SK-N-SH (cell line): Measurements from ENCODE around the gene POSTN. TPM values are rescaled to one million over a fixed set of nuclear protein-coding genes. Genes with fewer than 3 reads are reported as not detected.

ENCODE experiments used
- CTCF ChIA-PET: fragments of 300-600, 350-600 bp; formaldehyde crosslinking; extraction: SDS; loops from one replicate; lab custom pipeline; 2021; lab: Yijun Ruan, JAX
- POLR2A ChIA-PET: fragments of 350-600 bp; sonication (Branson Sonifier 250); formaldehyde crosslinking; extraction: SDS; loops from one replicate; lab custom pipeline; 2020; ENCODE audit warnings: antibody characterized with exemption, inconsistent platforms; lab: Yijun Ruan, JAX
- DNase-seq: peaks from one replicate; pipeline ENCODE4 v3.0.0; 2012
- H2AFZ ChIP-seq: fragments of 200-600 bp; sonication (generic); 2 replicates; pipeline ENCODE4 v1.8.1; 2016; ENCODE audit warnings: antibody characterized with exemption, mild to moderate bottlenecking, low read depth
- H3F3A ChIP-seq: fragments of 200-600 bp; sonication (generic); replicated peaks from 2 replicates; pipeline ENCODE3; 2016; ENCODE audit warnings: antibody characterized with exemption, mild to moderate bottlenecking; ENCODE audit not compliant: insufficient read depth
- H3K27ac ChIP-seq, 2 experiments: fragments of 200-500 bp in 1 of 2; fragments of 200-600 bp in 1 of 2; sonication (Bioruptor generic) in 1 of 2; sonication (generic), shearing (Covaris generic) in 1 of 2; 2 replicates each; pipeline versions ENCODE4 v1.5.1 to v1.6.1; 2014 to 2016; ENCODE audit warnings: low read depth in 2 of 2, inconsistent platforms in 1 of 2, low read length in 1 of 2, mild to moderate bottlenecking in 1 of 2, mixed read lengths in 1 of 2
- H3K27me3 ChIP-seq: fragments of 200-600 bp; sonication (generic), shearing (Covaris generic); 2 replicates; pipeline ENCODE4 v1.6.1; 2016; ENCODE audit warnings: mixed run types; ENCODE audit not compliant: insufficient read depth
- H3K36me3 ChIP-seq, 2 experiments: fragments of 200-500 bp in 1 of 2; fragments of 200-600 bp in 1 of 2; sonication (Bioruptor generic) in 1 of 2; sonication (generic) in 1 of 2; replicated peaks in 1 of 2; 2 replicates each; pipeline versions ENCODE3 to v1.5.1; 2014 to 2016; ENCODE audit warnings: low read length in 1 of 2, mild to moderate bottlenecking in 1 of 2; ENCODE audit not compliant: insufficient read depth in 2 of 2, control insufficient read depth in 1 of 2
- H3K4me1 ChIP-seq, 2 experiments: fragments of 200-500 bp in 1 of 2; fragments of 200-600 bp in 1 of 2; sonication (Bioruptor generic) in 1 of 2; sonication (generic), shearing (Covaris generic) in 1 of 2; 2 replicates each; pipeline versions ENCODE4 v1.5.1 to v1.6.1; 2014 to 2016; ENCODE audit warnings: low read depth in 1 of 2, low read length in 1 of 2, mixed run types in 1 of 2; ENCODE audit not compliant: insufficient read depth in 2 of 2, control insufficient read depth in 1 of 2
- H3K4me2 ChIP-seq: fragments of 200-600 bp; sonication (generic), shearing (Covaris generic); 2 replicates; pipeline ENCODE4 v1.6.1; 2017; ENCODE audit warnings: mixed run types
- H3K4me3 ChIP-seq, 2 experiments: fragments of 200-500 bp in 1 of 2; fragments of 200-600 bp in 1 of 2; sonication (Bioruptor generic) in 1 of 2; sonication (generic), shearing (Covaris generic) in 1 of 2; 2 replicates each; pipeline versions ENCODE4 v1.5.1 to v1.8.1; 2014 to 2016; ENCODE audit warnings: low read depth in 2 of 2, inconsistent platforms in 1 of 2, low read length in 1 of 2, mild to moderate bottlenecking in 1 of 2, mixed read lengths in 1 of 2, moderate library complexity in 1 of 2
- H3K79me2 ChIP-seq: fragments of 200-600 bp; sonication (generic); 2 replicates; pipeline ENCODE4 v1.8.1; 2017; ENCODE audit warnings: mild to moderate bottlenecking; ENCODE audit not compliant: insufficient read depth
- H3K9ac ChIP-seq: fragments of 200-600 bp; sonication (generic); 2 replicates; pipeline ENCODE4 v1.6.1; 2017; ENCODE audit warnings: mixed run types
- H3K9me2 ChIP-seq: fragments of 200-600 bp; sonication (generic); 2 replicates; pipeline ENCODE4 v1.6.1; 2017; ENCODE audit warnings: mixed run types
- H3K9me3 ChIP-seq: fragments of 200-600 bp; sonication (generic); 2 replicates; pipeline ENCODE4 v1.6.1; 2017; ENCODE audit warnings: mixed run types, mild to moderate bottlenecking, moderate library complexity
- H4K20me1 ChIP-seq: fragments of 200-600 bp; sonication (generic); 2 replicates; pipeline ENCODE4 v1.6.1; 2017; ENCODE audit warnings: mild to moderate bottlenecking, mixed run types; ENCODE audit not compliant: insufficient read depth
- CHD2 ChIP-seq: fragments of 150-350 bp; IDR thresholded peaks from 2 replicates; pipeline ENCODE4 v1.6.1; 2018; ENCODE audit warnings: low read length; ENCODE audit not compliant: partially characterized antibody
- EZH2phosphoT487 ChIP-seq: fragments of 200-600 bp; sonication (generic); IDR thresholded peaks from 2 replicates; pipeline ENCODE4 v1.6.1; 2017; ENCODE audit warnings: low read depth, mixed run types, mild to moderate bottlenecking, antibody characterized with exemption, moderate library complexity, borderline replicate concordance
- FOXM1 ChIP-seq: IDR thresholded peaks from 2 replicates; pipeline ENCODE4 v1.4.0; 2012; ENCODE audit warnings: low read depth, mild to moderate bottlenecking
- GABPA ChIP-seq: IDR thresholded peaks from 2 replicates; pipeline ENCODE4 v1.4.0; 2012; ENCODE audit warnings: low read depth, mild to moderate bottlenecking
- GATA2 ChIP-seq: sonication (generic); formaldehyde crosslinking; IDR thresholded peaks from 2 replicates; pipeline ENCODE4 v1.5.0; 2020; ENCODE audit warnings: mild to moderate bottlenecking, missing genetic modification reagents
- MXI1 ChIP-seq: IDR thresholded peaks from 2 replicates; pipeline ENCODE4 v1.6.1; 2012; ENCODE audit warnings: mild to moderate bottlenecking, low read depth, low read length, improper control_type of control experiment
- NRF1 ChIP-seq: IDR thresholded peaks from 2 replicates; pipeline ENCODE4 v1.6.1; 2012; ENCODE audit warnings: low read depth, mild to moderate bottlenecking, low read length
- POLR2AphosphoS5 ChIP-seq: IDR thresholded peaks from 2 replicates; pipeline ENCODE4 v1.6.1; 2012; ENCODE audit warnings: low read depth, low read length
- RFX5 ChIP-seq: IDR thresholded peaks from 2 replicates; pipeline ENCODE4 v1.6.1; 2012; ENCODE audit warnings: mild to moderate bottlenecking, improper control_type of control experiment, low read length
- RXRA ChIP-seq: IDR thresholded peaks from 2 replicates; pipeline ENCODE4 v1.4.0; 2012; ENCODE audit warnings: low read depth, mild to moderate bottlenecking, borderline replicate concordance
- SMC3 ChIP-seq: IDR thresholded peaks from 2 replicates; pipeline ENCODE4 v1.6.1; 2012; ENCODE audit warnings: low read depth, low read length, improper control_type of control experiment
- TCF12 ChIP-seq: IDR thresholded peaks from 2 replicates; pipeline ENCODE4 v1.4.0; 2012
- TEAD4 ChIP-seq: IDR thresholded peaks from 2 replicates; pipeline ENCODE4 v1.4.0; 2012; ENCODE audit warnings: mild to moderate bottlenecking, borderline replicate concordance; ENCODE audit not compliant: insufficient read depth
- USF1 ChIP-seq: IDR thresholded peaks from 2 replicates; pipeline ENCODE4 v1.4.0; 2012; ENCODE audit warnings: low read depth, borderline replicate concordance
- ZBTB33 ChIP-seq: IDR thresholded peaks from 2 replicates; pipeline ENCODE4 v1.4.0; 2012; ENCODE audit warnings: low read depth, borderline replicate concordance
- WGBS: methylation state at CpG from one replicate; pipeline ENCODE4 v1.1.6; 2017; ENCODE audit warnings: low lambda C conversion rate; 5-methylcytosine and 5-hydroxymethylcytosine counted together
- polyA plus RNA-seq, 3 experiments: library from polyadenylated mRNA; depleted of rRNA; stranded (reverse); fragments of >200 nt; gene quantifications; 2 replicates each; pipeline ENCODE4 v1.2.3, GENCODE V29; 2012
- TF ChIP-seq, protein P1 (sequence below): fragments of 150-350 bp; IDR thresholded peaks from 2 replicates; pipeline ENCODE4 v1.6.1; 2016; ENCODE audit warnings: mild to moderate bottlenecking, low read depth, low read length

POSTN gene
- polyA plus RNA-seq, 1 of the 3 experiments (the other 2 are of a cell fraction): 577 TPM

DNA sequence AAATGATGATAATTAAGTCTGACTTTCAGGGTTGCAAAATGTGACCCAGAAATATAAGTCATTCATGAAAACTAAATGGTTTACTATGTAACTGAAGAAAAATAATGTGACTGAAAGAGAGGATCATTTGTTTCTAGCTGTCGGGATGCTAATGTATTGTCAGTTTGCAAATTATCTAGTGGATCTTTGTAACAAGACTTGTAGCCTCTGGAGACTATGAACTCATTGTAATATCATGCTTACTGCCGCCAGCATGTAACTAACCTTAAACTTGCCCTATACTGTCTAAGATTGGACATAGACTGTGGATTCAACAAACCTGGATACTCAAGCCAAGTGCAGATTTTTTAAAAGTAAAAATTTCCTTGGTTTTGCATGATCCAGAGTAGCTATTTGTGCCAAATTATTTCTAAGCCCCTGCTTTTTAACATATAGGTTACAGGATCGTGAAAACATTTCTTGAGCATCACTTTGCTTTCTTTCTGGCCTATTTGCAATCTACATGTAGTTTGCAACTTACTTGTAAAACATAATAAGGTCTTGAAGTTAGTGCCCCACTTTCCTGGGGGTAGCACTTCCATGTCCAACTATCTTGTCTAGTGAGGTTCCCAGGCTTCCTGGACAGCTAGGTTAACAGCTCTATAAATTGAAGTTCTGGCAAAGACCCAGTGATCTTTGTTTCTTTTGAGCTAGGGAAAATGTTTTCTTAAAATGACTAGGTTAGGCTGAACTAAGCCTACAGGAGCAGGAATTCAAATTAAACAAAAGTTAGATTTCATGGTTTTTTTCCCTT is 3.3 kb upstream of the POSTN start (continued):
- TF ChIP-seq ZBTB33: no peak
- no peak for TF ChIP-seq RXRA
- TF ChIP-seq GATA2 (CRISPR knock-in tag): no peak
- TF ChIP-seq MXI1: no peak
- no peak for TF ChIP-seq TEAD4
- no peak for TF ChIP-seq SMC3
- TF ChIP-seq RFX5: no peak

GRCh38 chr13:37599519-37599918 is 951 bp upstream of the POSTN start:
- peak overlapping the region; percentile 55 to 63; a peak in 2 of 4 replicates for H3K4me3 ChIP-seq
- POLR2A ChIA-PET: no interaction called here
- H4K20me1 ChIP-seq: no peaks in the 10 kb centered on the region; the same call in 1 of the 2 replicates
- peaks cover 32% of the 10 kb centered on the region for H3F3A ChIP-seq
- no peaks in the 10 kb centered on the region for H3K9me2 ChIP-seq
- TF ChIP-seq TEAD4 (no peak), POLR2AphosphoS5 (no peak), EZH2phosphoT487 (no peak), NRF1 (no peak), MXI1 (no peak), GABPA (no peak), USF1 (no peak), CHD2 (no peak), FOXM1 (no peak), TCF12 (no peak), RFX5 (no peak)
- TF ChIP-seq, protein P1, sequence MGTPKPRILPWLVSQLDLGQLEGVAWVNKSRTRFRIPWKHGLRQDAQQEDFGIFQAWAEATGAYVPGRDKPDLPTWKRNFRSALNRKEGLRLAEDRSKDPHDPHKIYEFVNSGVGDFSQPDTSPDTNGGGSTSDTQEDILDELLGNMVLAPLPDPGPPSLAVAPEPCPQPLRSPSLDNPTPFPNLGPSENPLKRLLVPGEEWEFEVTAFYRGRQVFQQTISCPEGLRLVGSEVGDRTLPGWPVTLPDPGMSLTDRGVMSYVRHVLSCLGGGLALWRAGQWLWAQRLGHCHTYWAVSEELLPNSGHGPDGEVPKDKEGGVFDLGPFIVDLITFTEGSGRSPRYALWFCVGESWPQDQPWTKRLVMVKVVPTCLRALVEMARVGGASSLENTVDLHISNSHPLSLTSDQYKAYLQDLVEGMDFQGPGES: no peak
- TF ChIP-seq, all 33 proteins: peak for 0
- Histone ChIP-seq H3K79me2 (peaks cover 64% of the 10 kb centered on the region), H3K4me1 (peaks cover 0 to 13% of the 10 kb centered on the region in 2 experiments; a peak in 2 of 4 replicates), H3K36me3 (peaks cover 0 to 21% of the 10 kb centered on the region in 2 experiments), H3K4me2 (peak overlapping the region; percentile 56; the same call in 1 of the 2 replicates), H2AFZ (peak overlapping the region; percentile 35; the same call in 1 of the 2 replicates), H3K9ac (peak overlapping the region; percentile 76; the same call in 1 of the 2 replicates), H3K27me3 (no peaks in the 10 kb centered on the region), H3K9me3 (no peaks in the 10 kb centered on the region), H3K27ac (peak overlapping the region; percentile 64 to 65; a peak in 3 of 4 replicates)
- CTCF ChIA-PET: interaction anchor here (0.7 kb wide), 1 partner anchor 12 kb away, joined by 3 read pairs; no protein-coding TSS in a partner anchor
- WGBS: 10% methylated on average over 2 of the region's 2 CpGs
- no peak for DNase-seq
